ENCODE results near the gene LRP1B.

The LRP1B gene

DNA sequence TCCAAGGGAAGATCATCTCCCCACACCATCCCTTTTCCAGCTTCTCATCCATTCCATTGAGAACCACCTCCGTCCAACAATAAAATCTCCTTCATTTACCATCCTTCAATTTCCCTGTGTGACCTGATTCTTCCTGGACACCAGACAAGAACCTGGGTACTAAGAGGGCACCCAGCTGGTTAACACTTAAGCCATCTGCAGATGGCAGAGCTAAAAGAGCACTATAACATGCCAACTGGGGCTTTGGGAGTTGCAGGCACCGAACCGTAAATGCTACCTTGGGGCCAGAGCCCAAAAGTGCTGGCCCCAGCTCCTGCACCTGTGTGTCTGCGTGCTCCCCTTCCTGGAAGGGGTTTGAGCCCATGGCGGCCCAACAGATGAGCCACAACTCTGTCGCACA lies 655.0 kb downstream of the LRP1B start:
- in situ Hi-C loops (cut with MboI; ENCODE audit: low sequenced_read_pairs), result no loop called here

DNA sequence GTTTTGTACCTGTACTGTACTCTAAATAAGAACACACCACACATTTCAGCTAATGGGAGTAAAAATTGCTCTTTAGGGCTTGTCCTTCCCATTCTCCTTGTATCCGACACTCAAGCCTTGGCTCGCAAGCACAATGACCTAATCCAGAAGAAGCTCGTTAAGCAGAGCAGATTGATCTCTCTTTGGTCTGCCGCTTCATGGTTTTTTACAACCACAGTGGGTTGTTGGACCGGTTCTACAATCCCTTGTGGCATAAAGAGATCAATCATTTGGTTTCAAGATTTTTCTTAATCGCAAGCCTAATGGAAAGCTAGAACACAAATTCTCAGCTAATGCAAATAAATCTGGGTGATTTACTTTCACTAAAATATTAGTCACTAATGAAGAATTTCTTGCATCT lies 662.1 kb downstream of the LRP1B start:
- in situ Hi-C loops (cut with MboI; ENCODE audit: low sequenced_read_pairs), result no loop called here

DNA sequence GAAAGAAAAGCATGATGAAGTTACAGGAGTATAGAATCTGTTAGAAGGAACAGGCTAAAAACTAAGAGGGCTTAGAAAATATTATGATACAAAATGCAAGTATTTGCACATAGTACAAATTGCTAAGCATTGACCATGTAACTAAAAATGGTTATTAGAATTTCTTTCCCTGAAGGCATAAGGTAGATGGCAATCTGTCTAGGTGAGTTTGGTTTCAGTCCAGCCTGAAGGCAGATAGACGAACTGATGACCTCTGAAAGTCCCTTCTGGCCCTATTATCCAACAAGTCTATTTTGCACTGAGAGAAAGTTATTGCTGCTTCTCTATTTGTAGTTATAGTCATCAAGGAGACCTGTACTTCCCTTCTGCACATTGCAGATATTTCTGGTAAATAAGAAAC lies 663.5 kb downstream of the LRP1B start:
- in situ Hi-C loops (cut with MboI; ENCODE audit: low sequenced_read_pairs), result no loop called here

DNA sequence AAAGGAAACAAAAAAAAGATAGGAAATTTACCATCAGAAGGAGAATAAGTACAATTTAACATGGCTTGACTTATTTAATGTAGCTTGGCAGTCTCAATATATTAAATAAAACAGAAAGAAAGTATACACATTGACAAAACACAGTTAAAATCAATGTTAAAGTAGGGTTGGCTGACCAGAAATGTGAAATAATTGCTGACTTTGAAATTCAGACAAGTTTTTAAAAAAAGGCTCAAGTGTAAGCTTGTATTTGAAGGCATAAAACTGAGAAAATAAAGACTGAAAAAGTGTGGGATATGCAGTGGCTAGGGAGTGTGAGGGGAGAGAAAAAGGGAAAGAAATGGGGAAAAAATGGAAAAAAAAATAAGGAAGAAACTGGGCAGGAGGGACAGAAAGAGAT lies 665.8 kb downstream of the LRP1B start:
- in situ Hi-C loops (cut with MboI; ENCODE audit: low sequenced_read_pairs), result no loop called here

DNA sequence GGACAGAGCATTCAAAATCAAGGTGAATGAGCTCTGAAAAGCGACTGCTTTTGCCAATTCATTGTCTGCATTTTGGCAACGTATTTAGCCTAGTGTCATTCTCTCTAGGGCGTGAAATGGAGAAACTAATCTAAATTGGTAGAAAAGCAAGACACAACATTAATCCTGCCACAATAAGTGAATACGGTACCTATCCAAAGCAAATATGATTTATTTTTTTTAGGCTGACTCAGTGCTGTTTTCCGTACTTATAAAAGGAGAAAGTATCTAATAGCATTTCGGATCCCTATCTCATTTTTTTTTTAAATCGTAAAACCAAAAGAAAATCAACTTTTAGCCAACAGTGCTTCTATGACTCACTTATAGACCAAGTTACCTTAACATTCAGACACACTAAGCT lies 672.5 kb downstream of the LRP1B start:
- in situ Hi-C loops (cut with MboI; ENCODE audit: low sequenced_read_pairs), result no loop called here

DNA sequence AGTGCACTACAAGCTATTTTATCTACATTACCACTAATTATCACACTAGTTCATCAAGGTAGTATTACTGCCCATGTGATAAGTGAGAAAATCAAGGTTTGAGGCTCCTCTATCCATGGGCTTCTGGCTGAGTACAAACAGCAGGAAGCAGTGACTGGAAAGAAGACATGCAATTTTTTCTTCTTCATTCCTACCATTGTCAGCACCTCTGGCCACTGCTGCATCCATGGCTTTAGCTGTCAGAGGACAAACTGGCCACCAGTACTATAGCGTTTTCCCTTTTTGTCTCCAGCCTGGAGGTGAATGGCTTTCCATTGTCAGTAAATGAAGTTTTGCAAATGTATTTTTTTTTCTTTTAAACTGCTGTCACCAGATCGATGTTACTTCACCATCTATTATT lies 674.9 kb downstream of the LRP1B start:
- in situ Hi-C loops (cut with MboI; ENCODE audit: low sequenced_read_pairs), result no loop called here

DNA sequence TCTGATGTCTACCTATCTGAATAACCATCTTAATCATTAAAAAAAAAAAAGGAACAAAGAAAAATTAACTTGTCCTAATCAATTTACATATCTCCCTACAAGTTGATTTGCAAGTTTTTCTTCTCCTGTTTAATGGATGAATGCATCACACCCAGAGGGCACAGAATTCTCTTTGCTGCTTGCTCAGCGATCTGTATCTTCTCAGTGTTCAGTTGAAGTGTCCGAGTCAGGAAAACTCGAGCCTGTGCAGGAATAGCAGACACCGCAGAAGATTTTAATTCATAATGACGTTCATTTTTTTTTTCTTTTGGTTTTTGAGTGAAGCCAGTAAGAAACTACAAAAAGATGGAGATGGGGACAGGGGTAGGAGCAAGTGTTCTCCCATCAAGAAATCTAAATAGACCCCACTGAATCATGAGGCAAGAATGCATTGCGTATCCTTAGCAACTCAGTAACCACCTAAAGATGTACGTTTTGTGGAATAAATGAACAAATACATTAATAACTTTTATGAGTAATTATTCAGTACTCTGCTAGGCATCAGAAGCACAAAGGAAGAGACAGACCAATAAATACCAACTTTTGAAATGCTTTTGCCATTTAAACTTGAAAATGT lies 675.5 kb downstream of the LRP1B start:
- in situ Hi-C loops (cut with MboI; ENCODE audit: low sequenced_read_pairs), result no loop called here

DNA sequence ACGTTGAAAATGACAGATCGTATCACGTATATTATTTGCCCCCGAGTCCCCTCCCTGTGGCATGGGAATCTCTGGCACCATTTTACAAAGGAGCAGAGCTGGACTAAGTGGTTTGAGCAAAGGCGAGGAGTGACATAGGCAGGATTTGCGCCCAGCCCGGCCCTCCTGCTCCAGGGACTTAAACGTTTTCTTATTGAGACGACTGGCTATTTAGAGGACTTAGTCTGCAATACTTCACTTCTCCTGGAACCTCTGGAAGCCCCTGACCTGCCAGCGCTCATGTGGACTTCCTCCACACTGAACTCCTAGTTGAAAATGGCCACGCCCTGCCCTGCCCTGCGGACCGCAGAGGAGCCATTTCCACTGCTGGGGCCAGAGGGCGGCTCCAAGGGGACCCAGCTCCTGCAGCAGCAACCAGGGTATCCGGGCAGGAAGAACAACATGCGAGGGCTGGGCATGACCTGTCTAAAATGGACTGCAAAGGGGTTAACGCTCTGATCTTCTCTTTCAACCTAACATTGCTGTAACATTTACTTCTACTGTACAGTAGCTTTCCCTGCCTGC lies 690.7 kb downstream of the LRP1B start:
- in situ Hi-C loops (cut with MboI; ENCODE audit: low sequenced_read_pairs), result no loop called here

DNA sequence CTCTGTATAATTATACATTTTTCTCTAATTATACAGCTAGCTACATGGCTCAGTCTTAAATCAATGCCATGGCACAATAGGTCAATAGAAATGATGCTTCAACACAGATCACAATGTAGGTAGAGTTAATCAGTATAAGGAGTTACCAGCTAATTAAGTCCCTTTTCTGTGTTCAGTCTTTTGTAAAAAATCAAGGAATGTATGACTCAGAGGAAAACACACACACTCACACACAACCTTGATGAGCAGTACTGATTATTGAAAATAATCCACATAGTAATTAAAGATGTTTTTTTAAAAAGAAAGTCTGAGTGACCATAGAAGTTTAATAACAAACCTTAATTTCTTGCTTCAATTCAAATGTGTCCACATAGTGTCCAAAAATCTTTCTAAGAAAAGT lies 691.3 kb downstream of the LRP1B start:
- in situ Hi-C loops (cut with MboI; ENCODE audit: low sequenced_read_pairs), result no loop called here

DNA sequence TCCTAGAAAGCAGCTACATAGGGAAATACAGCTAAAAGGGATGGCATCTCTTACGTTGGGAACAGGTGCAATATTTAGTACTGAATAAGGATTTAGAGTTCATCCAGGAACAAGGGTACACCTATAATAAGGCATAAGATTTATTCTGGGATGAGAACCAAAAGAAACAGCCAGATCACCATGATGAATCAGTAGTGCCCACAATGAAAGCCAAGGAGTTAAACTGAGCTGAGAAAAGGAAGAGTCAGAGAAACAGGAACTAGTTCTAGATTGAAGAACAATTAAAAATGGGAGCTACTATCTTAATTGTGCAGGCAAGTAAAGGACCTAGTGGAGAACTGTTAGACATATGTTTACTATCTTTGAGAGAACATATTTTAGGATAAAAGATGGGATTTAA lies 692.3 kb downstream of the LRP1B start:
- in situ Hi-C loops (cut with MboI; ENCODE audit: low sequenced_read_pairs), result no loop called here

DNA sequence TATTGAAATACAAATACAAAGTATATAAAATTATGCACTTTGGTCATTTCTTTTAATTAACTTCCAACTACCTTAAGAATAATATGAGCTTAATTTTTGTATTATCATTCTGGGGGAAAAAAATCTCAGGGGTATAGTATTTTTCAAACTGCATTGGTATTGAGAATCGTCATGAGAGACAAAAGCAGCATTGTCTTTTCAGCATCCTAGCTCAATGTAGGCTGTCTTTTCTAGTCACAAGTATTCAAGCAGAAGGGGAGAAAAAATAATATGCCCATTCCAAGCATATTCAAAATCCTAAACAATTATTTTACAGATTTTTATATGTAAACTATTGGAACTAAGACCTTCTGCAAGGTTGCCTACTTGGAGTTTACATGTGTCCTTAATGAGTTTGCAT lies 693.3 kb downstream of the LRP1B start:
- in situ Hi-C loops (cut with MboI; ENCODE audit: low sequenced_read_pairs), result no loop called here

DNA sequence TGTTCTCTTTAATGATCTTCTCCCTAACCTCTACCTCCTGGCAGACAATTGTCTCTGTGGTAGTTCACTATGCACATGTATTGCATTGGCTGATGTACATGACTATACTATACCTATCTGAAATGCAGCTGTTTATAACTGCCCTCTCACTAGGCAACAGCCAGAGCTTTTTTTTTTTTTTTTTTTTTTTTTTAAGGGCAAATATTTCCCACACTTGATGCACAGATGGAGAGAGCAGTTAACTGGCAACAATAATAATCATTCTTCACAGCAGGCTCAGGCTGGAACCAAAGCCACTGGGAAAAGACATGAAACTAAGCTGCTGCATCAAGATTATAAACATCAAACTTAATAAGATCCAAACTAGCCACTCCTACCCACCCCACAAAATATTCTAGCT lies 707.7 kb downstream of the LRP1B start:
- in situ Hi-C loops (cut with MboI; ENCODE audit: low sequenced_read_pairs), result no loop called here

DNA sequence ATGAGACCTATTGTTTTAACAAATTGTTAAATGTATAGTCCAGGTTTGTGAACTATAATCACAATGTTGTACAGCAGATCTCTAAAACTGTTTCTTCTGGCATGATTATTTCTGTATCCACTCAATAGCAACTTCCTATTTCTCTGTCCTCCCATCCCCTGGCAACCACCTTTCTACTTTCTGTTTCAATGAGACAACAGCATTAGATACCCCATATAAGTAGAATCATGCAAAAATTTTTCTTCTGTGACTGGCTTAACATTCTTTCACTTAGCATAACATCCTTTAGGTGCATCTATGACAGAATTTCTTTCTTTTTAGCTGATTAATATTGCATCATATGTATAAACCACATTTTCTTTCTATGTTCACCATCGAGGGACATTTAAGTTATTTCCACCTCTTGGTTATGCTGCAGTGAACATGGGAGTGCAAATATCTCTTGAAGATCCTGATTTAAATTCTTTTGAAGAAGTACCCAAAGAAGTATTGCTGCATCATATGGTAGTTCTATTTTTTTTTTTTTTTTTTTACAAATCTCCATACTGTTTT lies 713.5 kb downstream of the LRP1B start:
- in situ Hi-C loops (cut with MboI; ENCODE audit: low sequenced_read_pairs), result no loop called here

DNA sequence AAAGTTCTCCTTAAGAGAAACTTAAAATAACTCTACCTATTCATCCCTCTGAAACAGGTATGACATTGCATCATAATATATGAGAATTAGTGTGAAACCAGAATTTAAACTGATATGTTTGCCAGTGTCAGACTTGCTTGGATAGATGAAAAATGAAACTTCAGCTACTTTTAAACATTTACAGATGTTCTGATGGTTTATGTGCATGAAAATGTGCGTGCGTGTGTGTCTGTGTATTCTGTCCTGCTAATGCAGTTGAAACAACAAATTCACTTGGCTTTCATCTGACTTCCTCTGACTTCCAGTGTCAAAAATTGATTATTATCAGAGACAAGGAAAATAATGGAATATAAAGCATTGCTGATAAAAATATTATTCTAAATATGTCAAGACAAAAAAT lies 719.4 kb downstream of the LRP1B start:
- in situ Hi-C loops (cut with MboI; ENCODE audit: low sequenced_read_pairs), result no loop called here

DNA sequence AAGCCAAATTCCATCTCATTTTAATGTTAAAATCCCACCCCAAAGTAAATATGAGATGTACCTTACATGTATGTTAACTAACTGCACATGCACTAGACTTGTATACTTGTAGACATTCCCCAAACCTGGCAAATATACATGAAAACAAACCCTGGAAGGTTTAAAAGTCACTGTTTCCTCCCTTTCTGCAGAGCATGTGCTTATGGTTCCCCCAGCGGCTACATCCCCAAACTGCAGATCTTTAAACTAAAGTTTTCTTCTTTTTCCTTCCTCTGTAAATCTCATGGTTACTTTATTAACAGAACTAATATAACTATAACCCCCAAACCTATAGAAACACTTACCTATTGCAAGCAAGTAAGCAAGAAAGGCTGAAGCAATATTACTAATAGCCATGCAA lies 731.5 kb downstream of the LRP1B start:
- in situ Hi-C loops (cut with MboI; ENCODE audit: low sequenced_read_pairs), result no loop called here

DNA sequence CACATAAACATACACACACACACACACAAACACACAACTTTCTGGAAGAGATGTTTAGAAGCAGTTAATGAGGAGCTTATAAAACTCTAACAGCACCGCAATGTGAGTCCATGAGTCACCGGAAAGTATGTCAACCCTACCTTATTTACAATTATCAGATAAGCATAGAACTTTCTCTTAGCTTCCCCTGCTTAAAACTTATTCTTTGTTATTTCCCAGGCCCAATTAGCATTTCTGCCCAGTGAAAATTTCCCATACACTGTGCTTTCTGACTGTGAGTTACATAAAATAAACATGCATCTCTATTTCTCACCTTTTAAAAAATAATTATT lies 737.6 kb downstream of the LRP1B start:
- in situ Hi-C loops (cut with MboI; ENCODE audit: low sequenced_read_pairs), result no loop called here

DNA sequence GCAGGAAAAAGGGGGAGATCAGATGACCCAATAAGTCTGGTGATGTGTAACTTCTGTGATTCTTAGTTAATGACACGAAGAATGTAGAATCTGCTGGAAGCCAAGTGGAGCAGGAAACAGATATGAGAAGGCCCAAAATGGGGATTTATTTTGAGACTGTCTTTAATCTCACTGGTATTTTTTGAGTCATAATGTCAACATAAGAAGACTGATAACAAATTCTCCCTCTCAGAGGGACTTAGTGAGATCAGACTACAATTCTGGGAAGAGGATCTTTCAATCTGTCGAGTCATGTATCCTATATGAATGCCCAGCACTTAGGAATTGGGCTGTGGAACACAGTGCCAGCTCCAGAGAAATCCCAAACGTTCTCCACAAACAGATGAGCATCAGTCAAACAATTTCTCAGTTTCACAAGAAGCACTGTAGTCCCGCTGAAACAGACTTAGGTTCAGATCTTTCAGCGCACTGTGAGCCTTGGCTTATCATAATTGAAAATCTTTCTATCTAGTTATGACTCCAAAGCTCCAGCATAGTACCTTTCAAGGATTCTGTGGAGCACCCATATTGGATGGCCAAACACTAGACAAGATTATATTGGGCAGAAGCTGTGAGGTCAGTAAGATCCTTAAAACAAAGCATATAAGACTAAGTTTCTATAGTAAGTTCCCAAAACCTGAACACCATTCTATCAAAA lies 738.2 kb downstream of the LRP1B start:
- in situ Hi-C loops (cut with MboI; ENCODE audit: low sequenced_read_pairs), result no loop called here

DNA sequence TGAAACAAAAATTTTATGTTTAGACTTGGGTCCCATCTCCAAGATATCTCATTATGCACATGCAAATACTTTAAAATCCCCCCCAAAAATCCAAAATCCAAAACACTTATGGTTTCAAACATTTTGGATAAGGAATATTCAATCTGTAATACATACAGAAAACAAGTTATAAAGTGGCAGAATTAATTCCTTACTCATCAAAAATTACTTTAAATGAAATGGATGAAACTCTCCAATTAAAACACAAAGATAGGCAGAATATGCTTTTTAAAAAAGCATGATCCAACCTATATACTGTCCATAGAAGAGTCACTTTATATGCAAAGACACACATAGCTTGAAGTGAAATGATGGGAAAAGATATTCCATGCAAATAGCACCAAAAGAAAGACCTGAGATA lies 744.6 kb downstream of the LRP1B start:
- in situ Hi-C loops (cut with MboI; ENCODE audit: low sequenced_read_pairs), result no loop called here

DNA sequence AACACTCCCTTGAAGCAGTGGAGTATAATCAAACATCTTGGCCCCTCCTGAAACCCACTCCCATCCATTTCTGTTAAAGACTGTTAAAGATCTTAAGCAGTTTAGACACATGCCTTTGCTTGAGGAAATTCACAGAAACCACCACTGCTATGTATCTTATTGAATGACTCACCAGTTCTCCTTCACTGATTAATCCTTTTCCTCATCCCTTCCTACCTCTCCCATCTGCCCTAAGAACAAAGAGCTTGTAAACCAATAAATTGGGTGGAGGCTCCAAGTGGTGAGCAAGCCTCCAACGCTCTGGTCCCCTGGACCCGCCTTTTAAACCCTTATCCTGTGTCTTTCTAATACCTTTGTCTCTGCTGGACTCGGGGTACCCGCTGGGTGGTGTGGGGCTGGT lies 746.1 kb downstream of the LRP1B start:
- in situ Hi-C loops (cut with MboI; ENCODE audit: low sequenced_read_pairs), result no loop called here

DNA sequence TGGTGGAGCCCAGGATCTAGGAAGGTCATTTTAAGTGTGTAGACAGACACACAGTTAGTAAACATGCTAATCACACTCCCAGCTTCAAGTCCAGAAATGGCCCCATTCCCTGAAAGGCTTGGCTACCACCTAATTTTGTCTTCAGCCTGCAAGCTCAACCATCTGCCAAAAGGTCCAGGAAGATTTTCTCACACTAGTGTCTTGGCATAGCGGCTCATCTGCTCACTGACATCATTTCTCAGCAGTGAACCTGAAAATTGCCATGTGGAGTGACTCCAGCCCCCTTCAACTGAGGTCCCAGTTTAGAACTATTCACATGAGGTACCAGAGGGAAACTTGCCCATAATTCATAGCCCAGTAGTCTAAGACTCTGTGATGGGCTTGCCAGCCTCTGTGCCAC lies 748.9 kb downstream of the LRP1B start:
- in situ Hi-C loops (cut with MboI; ENCODE audit: low sequenced_read_pairs), result no loop called here

DNA sequence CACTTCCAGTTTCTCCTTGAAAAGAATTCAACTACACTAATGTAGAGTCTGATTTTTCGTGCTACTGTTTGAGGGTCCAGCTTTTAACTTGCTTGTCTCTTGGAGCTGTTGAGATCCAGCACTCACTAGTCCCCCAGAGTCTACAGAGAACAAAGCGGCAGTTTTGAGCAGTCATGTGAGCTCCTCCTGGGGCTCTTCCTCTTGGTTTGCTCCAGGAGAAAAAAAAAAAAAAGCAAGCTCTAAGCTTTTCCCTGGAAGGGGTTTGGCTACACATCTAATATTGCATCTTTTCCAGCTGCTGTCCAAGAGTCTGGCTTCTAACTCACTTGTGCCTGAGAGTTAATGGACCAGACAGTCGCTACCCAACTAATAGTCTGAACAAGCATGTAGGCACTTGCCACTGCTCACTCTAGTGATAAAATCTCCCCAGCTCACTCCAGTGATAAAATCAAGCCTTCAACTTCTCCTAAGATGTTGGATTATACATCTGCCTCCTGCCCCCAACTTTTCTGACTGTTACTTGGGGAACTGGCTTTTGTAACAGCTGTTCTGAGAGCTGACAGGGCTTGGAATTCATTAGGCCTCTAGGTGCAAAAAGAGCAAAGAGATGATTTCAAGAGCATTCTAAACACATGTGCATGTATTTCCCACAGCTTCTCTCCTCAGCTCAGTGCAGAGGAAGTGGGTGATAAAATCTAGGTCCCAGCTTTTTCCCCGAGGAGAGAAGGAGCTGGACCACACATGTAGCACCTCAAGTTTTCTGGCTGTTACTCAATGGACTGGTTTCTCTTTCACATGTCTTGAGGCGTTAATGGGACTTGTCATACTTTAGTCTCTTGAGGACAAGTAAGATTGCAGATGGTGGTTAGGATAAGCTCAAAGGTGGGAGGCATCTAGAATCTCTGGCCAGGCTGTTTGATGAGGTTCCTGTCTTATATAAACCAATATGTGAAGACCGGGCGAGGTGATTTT lies 750.5 kb downstream of the LRP1B start:
- in situ Hi-C loops (cut with MboI; ENCODE audit: low sequenced_read_pairs), result no loop called here
